Keratinocyte (primary cell): ENCODE measurements around the gene TBXAS1. TPM values are rescaled to one million over a fixed set of nuclear protein-coding genes. Genes with fewer than 3 reads are reported as not detected.
"Not testable (repeated sequence)": the region's sequence is repeated elsewhere in the genome, so short reads cannot be mapped to it uniquely, and the experiment has no call there.

Source experiments
- DNase-seq: peaks from one replicate; pipeline ENCODE4 v3.0.0-alpha.2; 2011; ENCODE audit warnings: low read depth, missing footprints, low spot score
- FAIRE-seq: peaks from 2 replicates; lab custom pipeline; 2011; peaks lifted over from hg19 to GRCh38; lab: Jason Lieb, UNC
- H2AFZ ChIP-seq: 2 replicates; pipeline ENCODE4 v1.6.0; 2012; ENCODE audit warnings: low read length, control low read depth, inconsistent platforms; ENCODE audit not compliant: control insufficient read depth
- H3K27ac ChIP-seq: 2 replicates; pipeline ENCODE4 v1.5.1; 2011; ENCODE audit warnings: low read length; ENCODE audit not compliant: control insufficient read depth, insufficient read depth
- H3K27me3 ChIP-seq: 3 replicates; pipeline ENCODE4 v1.6.0; 2011; ENCODE audit warnings: low read length; ENCODE audit not compliant: control insufficient read depth, insufficient read depth; ENCODE audit errors: extremely low read depth
- H3K36me3 ChIP-seq, 2 experiments: 2 replicates in 1 of 2; 3 replicates in 1 of 2; pipeline ENCODE4 v1.5.1; 2011; ENCODE audit warnings: low read length in 2 of 2, mild to moderate bottlenecking in 1 of 2; ENCODE audit not compliant: control insufficient read depth in 2 of 2, insufficient read depth in 2 of 2; ENCODE audit errors: extremely low read depth in 1 of 2
- H3K4me1 ChIP-seq: 3 replicates; pipeline ENCODE4 v1.5.1; 2011; ENCODE audit warnings: low read length; ENCODE audit not compliant: control insufficient read depth, insufficient read depth; ENCODE audit errors: extremely low read depth
- H3K4me2 ChIP-seq: 3 replicates; pipeline ENCODE4 v1.6.0; 2011; ENCODE audit warnings: low read depth, low read length; ENCODE audit not compliant: control insufficient read depth, insufficient read depth; ENCODE audit errors: extremely low read depth
- H3K4me3 ChIP-seq, 3 experiments: fragments of 200-600 bp in 1 of 3; sonication (generic) in 1 of 3; 2 replicates in 2 of 3; 3 replicates in 1 of 3; pipeline ENCODE4 v1.5.1; 2011 to 2016; ENCODE audit warnings: low read length in 3 of 3, mild to moderate bottlenecking in 3 of 3, control low read depth in 2 of 3, inconsistent platforms in 1 of 3, low read depth in 1 of 3, mixed read lengths in 1 of 3, mixed run types in 1 of 3, moderate library complexity in 1 of 3; ENCODE audit not compliant: control insufficient read depth in 2 of 3, insufficient read depth in 2 of 3; ENCODE audit errors: extremely low read depth in 1 of 3
- H3K79me2 ChIP-seq: 2 replicates; pipeline ENCODE4 v1.6.0; 2012; ENCODE audit warnings: low read length; ENCODE audit not compliant: control insufficient read depth, insufficient read depth
- H3K9ac ChIP-seq: 3 replicates; pipeline ENCODE4 v1.6.0; 2011; ENCODE audit warnings: low read length; ENCODE audit not compliant: control insufficient read depth, insufficient read depth; ENCODE audit errors: extremely low read depth
- H3K9me1 ChIP-seq: 3 replicates; pipeline ENCODE4 v1.6.0; 2011; ENCODE audit warnings: low read length; ENCODE audit not compliant: control insufficient read depth, insufficient read depth; ENCODE audit errors: extremely low read depth
- H3K9me3 ChIP-seq: 2 replicates; pipeline ENCODE4 v1.5.1; 2012; ENCODE audit warnings: low read depth, low read length; ENCODE audit not compliant: control insufficient read depth
- H4K20me1 ChIP-seq: 3 replicates; pipeline ENCODE4 v1.6.0; 2011; ENCODE audit warnings: low read length; ENCODE audit not compliant: control insufficient read depth, insufficient read depth; ENCODE audit errors: extremely low read depth
- CTCF ChIP-seq, 3 experiments: IDR thresholded peaks in 1 of 3; conservative IDR thresholded peaks in 1 of 3; optimal IDR thresholded peaks in 1 of 3; 2 replicates in 2 of 3; 3 replicates in 1 of 3; pipeline versions ENCODE3 to v1.5.1; 2011; ENCODE audit warnings: low read length in 3 of 3, mild to moderate bottlenecking in 3 of 3, moderate library complexity in 2 of 3, control low read depth in 1 of 3, inconsistent platforms in 1 of 3; ENCODE audit not compliant: insufficient read depth in 2 of 3; ENCODE audit errors: extremely low read depth in 1 of 3
- EZH2 ChIP-seq: IDR thresholded peaks from one replicate; pipeline ENCODE4 v1.6.1; 2012; ENCODE audit warnings: inconsistent platforms, mild to moderate bottlenecking, low read length, moderate library complexity
- dilution Hi-C: fragments of 300-500 bp; cut with MboI; formaldehyde crosslinking; loops from one replicate; pipeline ENCODE4 v1.7.0; 2020; ENCODE audit warnings: low sequenced_read_pairs; ENCODE audit not compliant: extremely low pct_ligation_motif_present
- polyA plus RNA-seq, 5 experiments: library from polyadenylated mRNA; depleted of rRNA in 3 of 5; stranded (reverse) in 3 of 5; stranded (forward) in 1 of 5; unstranded in 1 of 5; fragments of >200 nt; gene quantifications; 1 replicate in 1 of 5; 2 replicates in 3 of 5; 3 replicates in 1 of 5; pipeline versions ENCODE4 v1.2.1 to v1.2.3, GENCODE V29; 2011 to 2012; ENCODE audit warnings: missing spikeins in 2 of 5, low read depth in 1 of 5, low replicate concordance in 1 of 5

The TBXAS1 gene
- polyA plus RNA-seq, 1 donor (not counting 4 experiments of a cell fraction or from before 2014, with no cell fraction given) = 2.9 TPM

DNA sequence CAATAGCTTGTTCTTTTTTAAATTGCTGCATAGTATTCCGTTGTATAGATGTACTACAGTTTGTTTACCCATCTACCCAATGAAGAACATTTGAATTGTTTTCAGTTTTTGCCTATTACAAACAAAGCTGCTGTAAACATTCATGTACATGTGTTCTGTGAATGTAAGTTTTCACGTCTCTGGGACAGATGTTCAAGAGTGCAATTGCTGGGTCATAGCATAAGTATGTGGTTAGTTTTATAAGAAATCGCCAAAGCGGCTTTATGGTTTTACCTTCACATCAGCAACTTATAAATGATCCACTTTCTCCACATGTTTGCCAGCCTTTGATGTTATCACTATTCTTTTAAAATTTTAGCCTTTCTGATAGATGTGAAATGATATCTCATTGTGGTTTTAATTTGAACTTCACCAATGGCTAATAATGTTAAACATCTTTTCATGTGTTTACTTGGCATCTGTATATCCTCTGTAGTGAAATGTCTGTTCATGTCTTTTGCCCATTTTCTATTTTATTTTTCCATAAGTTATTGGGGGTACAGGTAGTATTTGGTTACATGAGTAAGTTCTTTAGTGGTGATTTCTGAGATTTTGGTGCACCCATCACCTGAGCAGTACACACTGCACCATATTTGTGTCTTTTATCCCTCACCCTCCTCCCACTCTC, 73.5 kb downstream of the TBXAS1 start:
- FAIRE-seq = no peak
- Histone ChIP-seq H3K27ac (no peak overlapping the region), H4K20me1 (no peaks in the 10 kb centered on the region), H2AFZ (no peak overlapping the region), H3K4me3 (no peak overlapping the region), H3K9me1 (no peaks in the 10 kb centered on the region), H3K4me2 (no peak overlapping the region), H3K79me2 (no peaks in the 10 kb centered on the region), H3K9me3 (no peaks in the 10 kb centered on the region), H3K27me3 (no peaks in the 10 kb centered on the region), H3K4me1 (no peaks in the 10 kb centered on the region), H3K36me3 (no peaks in the 10 kb centered on the region), H3K9ac (no peak overlapping the region)
- DNase-seq = no peak
- dilution Hi-C loops = no loop called here
- TF ChIP-seq CTCF (optimal IDR thresholded peaks at IDR 0.05 in 1 of 3, IDR thresholded peaks at IDR 0.05 in 1 of 3, conservative IDR thresholded peaks at IDR 0.05 in 1 of 3; ENCODE audit: extremely low read depth in 1 of 3, insufficient read depth in 2 of 3, low read length in 3 of 3) (no peak), EZH2 (no peak)

DNA sequence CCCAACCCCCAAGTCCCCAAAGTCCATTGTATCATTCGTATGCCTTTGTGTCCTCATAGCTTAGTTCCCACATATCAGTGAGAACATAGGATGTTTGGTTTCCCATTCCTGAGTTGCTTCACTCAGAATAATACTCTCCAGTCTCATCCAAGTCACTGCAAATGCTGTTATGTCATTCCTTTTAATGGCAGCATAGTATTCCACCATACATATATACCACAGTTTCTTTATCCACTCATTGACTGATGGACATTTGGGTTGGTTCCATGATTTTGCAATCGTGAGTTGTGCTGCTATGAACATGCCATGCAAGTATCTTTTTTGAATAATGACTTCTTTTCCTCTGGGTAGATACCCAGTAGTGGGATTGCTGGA, 74.0 kb downstream of the TBXAS1 start:
- H3K4me3 ChIP-seq, H3K36me3 ChIP-seq, H3K4me2 ChIP-seq, H3K9ac ChIP-seq, H4K20me1 ChIP-seq, H3K9me1 ChIP-seq, H3K27ac ChIP-seq, H3K79me2 ChIP-seq, FAIRE-seq, H2AFZ ChIP-seq, dilution Hi-C loops, H3K4me1 ChIP-seq, H3K9me3 ChIP-seq, H3K27me3 ChIP-seq, DNase-seq: not testable (repeated sequence)

GRCh38 chr7:139906879-139907278, 77.8 kb downstream of the TBXAS1 start:
- DNase-seq = no peak
- Histone ChIP-seq H3K4me3 (no peak overlapping the region), H3K27ac (no peak overlapping the region), H3K9me3 (no peaks in the 10 kb centered on the region), H3K27me3 (no peaks in the 10 kb centered on the region), H3K79me2 (no peaks in the 10 kb centered on the region), H3K36me3 (no peaks in the 10 kb centered on the region), H3K9me1 (no peaks in the 10 kb centered on the region), H3K9ac (no peak overlapping the region), H4K20me1 (no peaks in the 10 kb centered on the region), H3K4me1 (peaks cover 5% of the 10 kb centered on the region), H3K4me2 (no peak overlapping the region), H2AFZ (no peak overlapping the region)
- dilution Hi-C loops = no loop called here
- TF ChIP-seq EZH2 = no peak
- TF ChIP-seq CTCF (optimal IDR thresholded peaks at IDR 0.05 in 1 of 3, IDR thresholded peaks at IDR 0.05 in 1 of 3, conservative IDR thresholded peaks at IDR 0.05 in 1 of 3; ENCODE audit: extremely low read depth in 1 of 3, insufficient read depth in 2 of 3, low read length in 3 of 3) = no peak
- no peak for FAIRE-seq
